Cardiac septum (tissue), 1 donor: ENCODE data around the gene PRLR. TPM values are rescaled to one million over a fixed set of nuclear protein-coding genes. Genes with fewer than 3 reads are reported as not detected.

Experiments
- DNase-seq: peaks from one replicate; pipeline ENCODE4 v3.0.0-alpha.2; 2020; ENCODE audit warnings: low spot score
- intact Hi-C: fragments of 100-400 bp; cut with DNase I; formaldehyde crosslinking; loops from one replicate; pipeline ENCODE4 v1.14.0; 2022
- total RNA-seq: library from RNA; stranded (reverse); fragmentation: NEBNext Ultra II Directional; extraction: Animal tissue kit (Norgen Biotek cat#: 25700); gene quantifications from one replicate; pipeline ENCODE4 v1.2.1, GENCODE V29; 2021
- donor health status: DM: no; HTN: no; CAD: no.

The PRLR gene
- total RNA-seq, 1 donor from 2014 or later, result 0.30 TPM

GRCh38 chr5:35098214-35098613 is 132.1 kb downstream of the PRLR start:
- intact Hi-C loops, result no loop called here

GRCh38 chr5:35096932-35097331 is 133.4 kb downstream of the PRLR start:
- intact Hi-C loops, result no loop called here
- no peak for DNase-seq

More at GRCh38 chr5:35098214-35098613, 132.1 kb downstream of the PRLR start:
- no peak for DNase-seq

- intact Hi-C loops, result no loop called here
- no peak for DNase-seq
Observed at GRCh38 chr5:35096216-35096615, 134.1 kb downstream of the PRLR start.

- DNase-seq, result no peak
- intact Hi-C loops, result no loop called here
Observed at GRCh38 chr5:35095366-35095765, 134.9 kb downstream of the PRLR start.

- intact Hi-C loops, result loop anchor here (5.0 kb wide), 1 partner anchor 107 kb away; no protein-coding TSS in a partner anchor
Observed at GRCh38 chr5:35094948-35095347, 135.3 kb downstream of the PRLR start.

GRCh38 chr5:35092703-35093102 is 137.6 kb downstream of the PRLR start:
- no peak for DNase-seq
- intact Hi-C loops, result loop anchor here (5.0 kb wide), 1 partner anchor 110 kb away; no protein-coding TSS in a partner anchor

More at GRCh38 chr5:35094948-35095347, 135.3 kb downstream of the PRLR start:
- no peak for DNase-seq

- no peak for DNase-seq
- intact Hi-C loops, result loop anchor here (2.0 to 5.0 kb wide), 2 partner anchors 111 to 833 kb away; no protein-coding TSS in a partner anchor
Observed at GRCh38 chr5:35091704-35092103, 138.6 kb downstream of the PRLR start.

GRCh38 chr5:35089334-35090314 is 140.7 kb downstream of the PRLR start:
- DNase-seq, result no peak
- intact Hi-C loops, result loop anchor here (2.0 to 5.0 kb wide), 2 partner anchors 113 to 835 kb away; no protein-coding TSS in a partner anchor

- intact Hi-C loops, result no loop called here
- DNase-seq, result no peak
Observed at GRCh38 chr5:35087991-35088390, 142.3 kb downstream of the PRLR start.

GRCh38 chr5:35083150-35083549 is 147.1 kb downstream of the PRLR start:
- intact Hi-C loops, result no loop called here
- no peak for DNase-seq

- no peak for DNase-seq
- intact Hi-C loops, result no loop called here
Observed at GRCh38 chr5:35082530-35082929, 147.8 kb downstream of the PRLR start.

GRCh38 chr5:35081134-35081533 is 149.2 kb downstream of the PRLR start:
- intact Hi-C loops, result no loop called here
- no peak for DNase-seq

- intact Hi-C loops, result no loop called here
Observed at GRCh38 chr5:35073160-35073559, 157.1 kb downstream of the PRLR start.

GRCh38 chr5:35069188-35069587 is 161.1 kb downstream of the PRLR start:
- intact Hi-C loops, result no loop called here
- DNase-seq, result no peak

More at GRCh38 chr5:35073160-35073559, 157.1 kb downstream of the PRLR start:
- DNase-seq, result no peak

- no peak for DNase-seq
- intact Hi-C loops, result no loop called here
Observed at GRCh38 chr5:35067985-35068384, 162.3 kb downstream of the PRLR start.

GRCh38 chr5:35066260-35066795 is 164.0 kb downstream of the PRLR start:
- intact Hi-C loops, result no loop called here
- no peak for DNase-seq

- intact Hi-C loops, result no loop called here
Observed at GRCh38 chr5:35063414-35063813, 166.9 kb downstream of the PRLR start.

GRCh38 chr5:35061211-35061770 is 169.0 kb downstream of the PRLR start:
- no peak for DNase-seq
- intact Hi-C loops, result no loop called here

More at GRCh38 chr5:35063414-35063813, 166.9 kb downstream of the PRLR start:
- DNase-seq, result no peak

GRCh38 chr5:35060236-35060635 is 170.1 kb downstream of the PRLR start:
- intact Hi-C loops, result no loop called here
- DNase-seq, result no peak

GRCh38 chr5:35059251-35059650 is 171.0 kb downstream of the PRLR start:
- DNase-seq, result no peak
- intact Hi-C loops, result no loop called here
